ENCODE measurements around the gene SLC7A5. TPM values are rescaled to one million over a fixed set of nuclear protein-coding genes. Genes with fewer than 3 reads are reported as not detected.

SLC7A5 gene
- 9.6 and 25.0 TPM in 2 replicates for total RNA-seq

DNA sequence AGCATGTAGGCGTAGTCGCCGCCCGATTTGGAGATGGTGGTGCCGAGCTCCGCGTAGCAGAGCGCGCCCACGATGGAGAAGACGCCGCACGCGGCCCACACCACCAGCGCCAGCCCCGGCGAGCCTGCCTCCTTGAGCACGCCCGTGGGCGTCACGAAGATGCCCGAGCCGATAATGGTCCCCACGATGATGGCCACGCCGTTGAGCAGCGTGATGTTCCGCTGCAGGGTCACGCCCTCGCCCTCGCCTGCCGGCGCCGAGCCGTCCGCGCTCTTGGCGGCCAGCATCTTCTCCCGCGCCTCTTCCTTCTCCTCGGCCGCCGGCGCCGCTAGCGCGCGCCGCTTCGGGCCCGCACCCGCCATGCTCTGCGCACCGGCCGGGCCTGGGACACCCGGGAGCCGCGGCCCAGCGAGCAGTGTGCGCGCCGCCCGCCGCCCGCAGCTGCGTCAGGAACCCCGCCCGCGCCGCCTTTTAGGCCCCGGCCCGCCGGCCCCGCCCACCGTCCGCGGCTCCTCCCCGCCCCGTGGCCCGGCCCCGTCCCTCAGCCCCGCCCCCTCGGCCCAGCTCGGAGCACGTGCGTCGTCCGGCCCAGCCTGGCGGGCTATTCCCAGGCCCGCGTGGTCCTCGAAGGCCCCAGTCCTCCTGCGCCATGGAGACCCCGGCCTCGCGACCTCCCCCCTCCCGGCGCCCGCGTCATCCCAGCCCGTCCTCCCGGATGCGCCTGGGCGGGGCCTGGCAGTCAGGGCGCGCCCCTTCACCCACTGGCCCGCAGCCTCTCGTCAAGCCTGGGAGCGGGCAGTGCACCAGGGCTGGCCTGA is at the start of gene SLC7A5:
Gene SLC7A5 (minus strand): TSS at position 447 of the 818 bp plus-strand sequence. CDS start 85 bp downstream, at position 362.

Small RNA genes within 50 kb of the gene (small RNA-seq; reads per million reads assigned to genes)
- gene MIR6775, result not detected

Other genes with a start within 250 kb of the SLC7A5 start
- 16.2 and 26.8 TPM in 2 replicates for gene KLHDC4, start 103.5 kb downstream of the SLC7A5 start, total RNA-seq
- not detected in 2 replicates for gene CA5A, start 67.0 kb upstream of the SLC7A5 start, total RNA-seq
- 20.9 and 22.7 TPM in 2 replicates for gene BANP, start 81.9 kb upstream of the SLC7A5 start, total RNA-seq

All from subcutaneous preadipocyte (primary cell).